Measurements from ENCODE around the gene RAB34.

DNA sequence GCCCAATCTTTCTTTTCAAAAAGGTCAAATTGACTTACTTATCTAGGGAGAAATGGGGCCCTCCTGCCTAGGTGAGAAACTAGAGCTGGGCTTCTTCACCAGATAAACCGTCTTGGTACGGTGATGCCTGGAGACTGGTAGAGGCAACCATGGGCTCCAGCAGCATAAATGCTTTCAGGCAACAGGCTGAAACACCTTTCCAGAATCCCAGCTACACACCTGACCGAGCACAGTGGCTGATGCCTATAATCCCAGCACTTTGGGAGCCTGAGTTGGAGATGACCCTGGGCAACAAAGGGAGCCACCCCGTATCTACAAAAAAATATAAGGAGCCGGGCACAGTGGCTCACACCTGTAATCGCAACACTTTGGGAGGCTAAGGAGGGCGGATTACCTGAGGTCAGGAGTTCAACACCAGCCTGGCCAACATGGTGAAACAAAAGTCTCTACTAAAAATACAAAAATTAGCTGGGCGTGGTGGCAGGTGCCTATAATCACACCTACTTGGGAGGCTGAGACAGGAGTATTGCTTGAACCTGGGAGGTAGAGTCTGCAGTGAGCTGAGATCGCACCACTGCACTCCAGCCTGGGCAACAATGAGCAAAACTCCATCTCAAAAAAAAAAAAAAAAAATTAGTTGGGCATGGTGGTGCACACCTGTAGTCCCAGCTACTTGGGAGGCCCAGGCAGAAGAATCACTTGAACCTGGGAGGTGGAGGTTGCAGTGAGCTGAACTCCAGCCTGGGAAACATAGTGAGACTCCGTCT, 34.1 kb upstream of the RAB34 start:
- TF ChIP-seq CTCF (IDR thresholded peaks at IDR 0.05) (no peak), POLR2A (IDR thresholded peaks at IDR 0.05) (no peak)
